ENCODE measurements around the gene TGFB3.

Gene TGFB3

DNA sequence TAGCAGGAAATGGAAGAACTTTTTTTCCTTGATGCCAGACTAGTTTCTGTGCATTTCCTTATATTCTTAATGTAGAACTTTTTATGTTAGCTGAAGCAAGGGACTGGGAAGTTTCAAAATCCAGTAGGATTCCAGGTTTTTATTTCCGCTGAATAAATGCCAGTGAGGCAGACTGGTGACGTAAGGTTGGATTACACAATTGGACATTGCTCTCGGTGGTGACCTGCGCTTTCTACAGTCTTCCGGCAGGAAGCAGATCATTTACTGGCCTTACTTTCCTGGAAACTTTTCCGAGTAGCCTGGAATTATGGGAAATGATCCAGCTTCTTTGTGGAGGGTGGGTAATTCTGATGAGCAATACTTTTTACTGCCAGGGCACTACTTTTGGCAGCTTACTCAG, 7.3 kb upstream of the TGFB3 start:
- DNase-seq (ENCODE audit: low read depth) = no peak
- H3K4me3 ChIP-seq (ENCODE audit: low read depth, low read length) = no peak overlapping the region
- TF ChIP-seq CTCF (IDR thresholded peaks at IDR 0.05; ENCODE audit: insufficient read depth, low read depth, low read length, missing control alignments) = no peak

DNA sequence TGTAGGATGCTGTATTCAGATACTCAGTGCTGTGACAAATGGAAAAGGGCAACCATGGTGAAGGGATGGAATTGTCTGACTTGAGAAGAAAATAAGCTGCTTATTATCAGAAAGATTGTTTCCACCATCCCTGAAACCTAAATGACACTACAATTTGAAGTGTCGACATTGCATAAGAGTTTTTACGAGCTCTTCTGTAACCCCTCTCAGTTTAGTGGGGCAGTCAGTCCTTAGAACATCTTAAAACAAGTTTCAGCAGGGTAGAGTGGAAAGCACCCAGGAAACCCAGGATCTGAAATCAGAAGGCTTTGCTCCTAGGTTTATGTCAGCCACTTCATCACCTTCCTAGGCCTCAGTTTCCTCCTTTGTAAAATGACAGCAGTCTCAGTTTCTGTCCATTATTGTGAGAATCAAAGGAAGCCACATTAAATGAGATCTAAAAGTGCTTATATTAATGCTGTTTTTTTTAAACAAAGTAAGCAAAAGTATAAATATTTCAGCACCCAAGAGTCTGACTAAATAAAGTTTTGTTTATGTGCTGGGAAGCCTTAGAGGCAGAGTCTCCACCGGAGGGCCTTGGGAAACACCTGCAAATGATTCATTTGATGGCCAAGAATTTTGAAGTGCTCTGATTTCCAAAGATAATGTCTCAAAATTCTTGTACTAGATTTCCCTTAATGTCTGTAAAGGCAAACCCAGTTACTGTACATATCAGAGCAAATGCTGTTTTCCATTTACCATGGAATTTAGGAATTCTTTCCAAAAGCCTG, 5.6 kb upstream of the TGFB3 start:
- DNase-seq (ENCODE audit: low read depth) = no peak
- no peak overlapping the region for H3K4me3 ChIP-seq (ENCODE audit: low read depth, low read length)
- TF ChIP-seq CTCF (IDR thresholded peaks at IDR 0.05; ENCODE audit: insufficient read depth, low read depth, low read length, missing control alignments) = no peak

DNA sequence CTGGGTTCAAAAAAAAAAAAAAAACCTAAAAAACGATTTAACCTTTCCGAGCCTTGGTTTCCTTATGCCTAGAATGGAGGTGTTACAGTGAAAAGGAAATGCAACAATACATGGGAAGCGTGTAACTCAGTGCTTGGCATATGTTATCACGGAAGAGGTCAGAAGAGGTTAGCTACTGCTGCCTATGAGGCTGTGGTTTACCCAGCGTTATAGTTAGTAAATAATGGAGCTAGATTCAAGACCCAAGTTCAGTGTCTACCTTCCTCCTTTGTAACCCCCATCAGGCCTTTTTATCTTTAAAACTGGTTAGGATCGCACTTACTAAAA, 4.6 kb upstream of the TGFB3 start:
- TF ChIP-seq CTCF (IDR thresholded peaks at IDR 0.05; ENCODE audit: insufficient read depth, low read depth, low read length, missing control alignments) = no peak
- H3K4me3 ChIP-seq (ENCODE audit: low read depth, low read length) = peak overlapping the region; percentile 99
- no peak for DNase-seq (ENCODE audit: low read depth)

GRCh38 chr14:75985618-75986438, 4.0 kb upstream of the TGFB3 start, which contains the start of gene IFT43:
Gene IFT43, plus strand, starts transcription at chr14:75985763. Its CDS starts 24 bp downstream, at chr14:75985787.
- H3K4me3 ChIP-seq (ENCODE audit: low read depth, low read length) = peak within 1 kb of the TSS; percentile 99
- TF ChIP-seq CTCF (IDR thresholded peaks at IDR 0.05; ENCODE audit: insufficient read depth, low read depth, low read length, missing control alignments) = no peak
- peak; percentile 80 for DNase-seq (ENCODE audit: low read depth)

GRCh38 chr14:75984674-75985073, 2.9 kb upstream of the TGFB3 start:
- H3K4me3 ChIP-seq (ENCODE audit: low read depth, low read length) = no peak overlapping the region
- no peak for TF ChIP-seq CTCF (IDR thresholded peaks at IDR 0.05; ENCODE audit: insufficient read depth, low read depth, low read length, missing control alignments)
- no peak for DNase-seq (ENCODE audit: low read depth)

GRCh38 chr14:75983019-75983358, 1.2 kb upstream of the TGFB3 start:
- DNase-seq (ENCODE audit: low read depth) = no peak
- H3K4me3 ChIP-seq (ENCODE audit: low read depth, low read length) = no peak overlapping the region
- TF ChIP-seq CTCF (IDR thresholded peaks at IDR 0.05; ENCODE audit: insufficient read depth, low read depth, low read length, missing control alignments) = no peak

All from GM12865 (cell line).